ENCODE data around the gene SLC17A9.

- TF ChIP-seq CTCF (IDR thresholded peaks at IDR 0.05) (no peak), POLR2A (IDR thresholded peaks at IDR 0.05) (no peak)
Observed at GRCh38 chr20:62983210-62983609, 30.7 kb downstream of the SLC17A9 start.

Data from heart left ventricle (tissue), 13 donors.